ENCODE results near the gene RUNDC3A. TPM values are rescaled to one million over a fixed set of nuclear protein-coding genes. Genes with fewer than 3 reads are reported as not detected.
A peak's percentile ranks its signal among the peaks of the same experiment; 100 is the strongest.
"Not testable (repeated sequence)": the region's sequence is repeated elsewhere in the genome, so short reads cannot be mapped to it uniquely, and the experiment has no call there.

RUNDC3A gene
- total RNA-seq, 1 donor from 2014 or later: 79.1 TPM

DNA sequence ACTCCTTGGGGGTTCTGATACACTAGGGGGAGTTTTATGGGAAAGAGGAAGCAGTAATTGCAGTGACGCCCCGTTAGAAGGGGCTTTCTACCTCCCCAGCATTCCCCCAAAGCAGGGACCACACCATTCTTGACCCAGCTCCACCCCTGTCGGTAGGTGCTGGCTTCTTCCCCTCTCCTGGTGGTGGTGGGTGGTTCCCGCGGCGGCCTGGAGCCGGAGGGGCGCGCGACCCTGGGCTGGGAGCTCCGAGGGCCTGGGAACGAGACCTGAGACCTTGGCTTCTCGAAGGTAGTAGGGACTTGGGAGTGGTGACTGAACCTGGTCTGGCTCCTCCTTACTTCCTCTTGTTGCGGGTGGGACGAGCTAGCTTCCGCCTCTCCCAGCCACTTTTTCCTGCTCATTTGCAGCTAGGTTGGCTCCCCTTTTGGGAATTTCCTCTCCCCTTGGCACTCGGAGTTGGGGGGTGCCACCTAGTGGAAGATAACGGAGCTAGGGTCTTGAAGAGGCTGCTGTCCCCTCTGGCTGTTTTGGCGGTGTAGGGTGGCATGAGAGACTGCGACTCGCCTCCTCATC lies 37.1 kb downstream of the RUNDC3A start:
- DNase-seq: peak; percentile 62

DNA sequence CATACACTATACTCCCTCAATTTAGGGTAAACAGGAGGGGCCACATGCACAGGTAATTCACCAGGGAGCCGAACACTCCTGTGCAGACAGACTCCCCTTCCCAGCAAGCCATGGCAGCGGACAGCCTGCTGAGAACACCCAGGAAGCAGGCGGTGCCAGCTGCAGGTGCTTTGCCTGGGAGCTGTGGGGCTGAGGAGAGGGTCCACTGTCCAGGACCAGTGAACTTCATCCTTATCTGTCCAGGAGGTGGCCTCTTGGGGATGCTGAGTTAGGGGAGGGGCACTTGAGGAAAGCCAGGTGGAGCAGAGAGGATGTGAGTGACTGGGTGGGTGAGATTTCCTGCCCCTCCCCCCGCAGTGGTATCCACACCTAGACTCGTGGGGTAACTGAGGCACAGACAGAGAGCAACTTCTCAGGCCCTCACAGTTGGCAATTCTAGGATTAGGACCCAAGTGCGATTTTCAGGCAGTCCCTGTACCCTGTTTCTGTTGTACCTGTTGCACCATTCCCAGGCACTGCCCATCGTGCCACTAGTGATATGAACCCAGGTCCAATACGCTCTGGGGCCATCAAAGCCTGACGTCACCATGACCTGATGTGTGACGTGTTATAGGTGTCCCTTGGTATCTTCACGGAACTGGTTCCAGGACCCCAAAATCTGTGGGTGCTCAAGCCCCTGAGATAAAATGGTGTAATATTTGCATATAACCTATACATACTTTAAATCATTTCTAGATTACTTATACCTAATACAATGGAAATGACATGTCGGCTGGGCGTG lies 37.9 kb downstream of the RUNDC3A start:
- no peak for DNase-seq

DNA sequence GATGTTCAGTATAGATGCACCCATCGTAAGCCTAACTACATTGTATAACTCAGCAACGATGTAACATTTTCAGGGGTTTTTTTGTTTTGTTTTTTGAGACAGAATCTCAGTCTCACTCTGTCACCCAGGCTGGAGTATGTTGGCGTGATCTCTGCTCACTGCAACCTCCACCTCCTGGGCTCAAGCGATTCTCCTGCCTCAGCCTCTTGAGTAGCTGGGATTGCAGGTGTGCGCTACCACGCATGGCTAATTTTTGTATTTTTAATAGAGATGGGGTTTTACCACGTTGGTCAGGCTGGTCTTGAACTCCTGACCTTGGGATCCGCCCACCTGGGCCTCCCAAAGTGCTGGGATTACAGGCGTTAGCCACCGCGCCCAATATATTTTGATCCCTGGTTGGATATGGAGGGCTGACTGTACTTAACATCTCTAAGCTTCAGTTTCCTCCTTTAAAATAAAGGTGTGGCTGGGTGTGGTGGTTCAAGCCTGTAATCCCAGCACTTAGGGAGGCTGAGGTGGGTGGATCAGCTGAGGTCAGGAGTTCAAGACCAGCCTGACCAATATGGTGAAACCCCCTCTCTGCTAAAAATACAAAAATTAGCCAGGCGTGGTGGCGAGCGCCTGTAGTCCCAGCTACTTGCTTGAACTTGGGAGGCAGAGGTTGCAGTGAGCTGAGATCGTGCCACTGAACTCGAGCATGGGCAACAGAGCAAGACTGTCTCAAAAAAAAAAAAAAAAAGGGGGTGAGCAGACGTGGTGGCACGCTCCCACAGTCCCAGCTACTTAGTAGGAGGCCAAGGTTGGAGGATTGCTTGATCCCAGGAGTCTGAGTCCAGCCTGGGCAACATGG lies 39.0 kb downstream of the RUNDC3A start:
- not testable (repeated sequence) for DNase-seq

DNA sequence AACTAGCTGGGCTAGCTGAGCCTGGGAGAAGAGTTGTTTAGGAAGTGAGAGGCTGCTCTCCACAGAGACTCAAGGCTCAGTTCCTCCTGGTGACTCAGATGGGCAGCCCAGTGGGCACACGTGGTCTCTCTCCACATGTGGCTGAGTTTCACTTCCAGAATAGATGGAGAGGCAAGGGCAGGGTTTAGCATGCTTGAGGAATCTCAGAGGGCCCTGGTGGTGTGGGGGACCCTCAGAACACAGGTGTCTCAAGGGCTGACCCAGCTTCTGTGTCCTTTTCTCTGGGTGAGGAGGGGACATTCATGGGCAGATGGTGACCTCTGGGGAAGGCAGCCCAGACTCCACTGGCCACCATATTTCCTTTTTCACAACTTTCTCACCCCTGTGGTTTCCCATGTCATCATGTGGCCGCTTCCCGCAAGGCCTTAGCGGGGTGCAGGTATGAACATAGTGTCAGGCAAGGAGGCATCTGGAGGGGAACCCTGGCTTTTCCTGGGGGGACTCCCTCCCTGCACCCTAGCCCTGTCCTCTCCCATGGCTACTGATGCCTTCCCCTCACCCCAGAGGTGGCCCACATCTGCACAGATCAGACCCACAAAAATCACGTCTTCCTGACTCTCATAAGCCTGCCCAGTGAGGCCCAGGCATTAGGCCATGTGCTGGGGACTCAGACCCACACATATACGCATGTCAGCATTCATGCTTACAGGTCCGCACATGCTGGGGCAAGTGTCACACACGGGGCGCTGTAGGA lies 40.0 kb downstream of the RUNDC3A start:
- no peak for DNase-seq

DNA sequence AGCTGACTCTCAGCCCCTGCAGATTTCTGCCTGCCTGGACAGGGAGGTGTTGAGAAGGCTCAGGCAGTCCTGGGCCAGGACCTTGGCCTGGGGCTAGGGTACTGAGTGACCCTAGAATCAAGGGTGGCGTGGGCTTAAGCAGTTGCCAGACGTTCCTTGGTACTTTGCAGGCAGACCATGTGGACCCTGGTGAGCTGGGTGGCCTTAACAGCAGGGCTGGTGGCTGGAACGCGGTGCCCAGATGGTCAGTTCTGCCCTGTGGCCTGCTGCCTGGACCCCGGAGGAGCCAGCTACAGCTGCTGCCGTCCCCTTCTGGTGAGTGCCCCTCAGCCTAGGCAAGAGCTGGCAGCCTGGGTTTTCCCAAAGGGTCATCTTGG lies 40.6 kb downstream of the RUNDC3A start:
- DNase-seq: no peak

DNA sequence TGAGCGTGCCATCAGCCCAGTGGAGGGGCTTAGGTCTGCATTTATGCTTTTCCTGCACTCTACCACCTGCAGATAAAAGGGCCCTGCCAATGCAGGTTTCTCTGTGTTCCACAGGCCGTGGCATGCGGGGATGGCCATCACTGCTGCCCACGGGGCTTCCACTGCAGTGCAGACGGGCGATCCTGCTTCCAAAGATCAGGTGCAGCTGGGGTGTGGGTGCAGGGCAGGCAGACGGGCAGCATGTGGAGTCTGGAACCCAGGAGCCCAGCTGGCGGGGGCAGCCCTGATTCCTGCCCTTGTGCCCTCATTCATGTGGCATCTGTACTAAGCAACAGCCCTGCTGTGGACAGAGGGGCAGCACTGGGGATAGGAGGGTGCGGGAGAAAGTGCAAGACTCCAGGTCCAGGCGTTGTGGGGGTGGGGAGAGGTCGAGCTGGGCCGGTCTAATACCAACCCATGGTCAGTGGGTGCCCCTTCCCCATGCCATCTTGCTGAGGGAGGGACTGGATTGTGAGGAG lies 41.2 kb downstream of the RUNDC3A start:
- DNase-seq: no peak

DNA sequence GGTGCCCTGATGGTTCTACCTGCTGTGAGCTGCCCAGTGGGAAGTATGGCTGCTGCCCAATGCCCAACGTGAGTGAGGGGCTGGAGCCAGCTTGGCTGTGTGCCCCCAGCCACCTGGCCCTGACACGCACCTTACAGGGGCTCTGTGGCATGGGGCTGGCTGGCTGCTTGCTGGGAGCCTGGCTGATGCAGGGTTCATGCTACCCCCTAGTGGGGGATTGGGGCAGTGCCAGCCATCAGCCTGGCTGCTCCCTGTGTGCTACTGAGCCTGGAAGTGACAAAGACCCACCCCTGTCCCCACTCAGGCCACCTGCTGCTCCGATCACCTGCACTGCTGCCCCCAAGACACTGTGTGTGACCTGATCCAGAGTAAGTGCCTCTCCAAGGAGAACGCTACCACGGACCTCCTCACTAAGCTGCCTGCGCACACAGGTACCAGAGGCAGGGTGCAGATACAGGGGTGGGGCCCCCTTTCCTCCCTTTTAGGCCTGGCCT lies 42.4 kb downstream of the RUNDC3A start:
- DNase-seq: peak; percentile 47

DNA sequence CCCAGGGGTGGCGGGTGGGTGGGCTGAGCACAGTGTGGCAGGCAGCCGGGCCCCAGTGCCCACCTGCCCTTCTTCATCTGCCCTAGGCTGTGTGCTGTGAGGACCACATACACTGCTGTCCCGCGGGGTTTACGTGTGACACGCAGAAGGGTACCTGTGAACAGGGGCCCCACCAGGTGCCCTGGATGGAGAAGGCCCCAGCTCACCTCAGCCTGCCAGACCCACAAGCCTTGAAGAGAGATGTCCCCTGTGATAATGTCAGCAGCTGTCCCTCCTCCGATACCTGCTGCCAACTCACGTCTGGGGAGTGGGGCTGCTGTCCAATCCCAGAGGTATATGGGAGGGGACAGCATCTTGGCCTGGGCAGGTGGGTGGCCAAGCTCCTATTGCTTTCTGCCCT lies 43.1 kb downstream of the RUNDC3A start:
- no peak for DNase-seq

DNA sequence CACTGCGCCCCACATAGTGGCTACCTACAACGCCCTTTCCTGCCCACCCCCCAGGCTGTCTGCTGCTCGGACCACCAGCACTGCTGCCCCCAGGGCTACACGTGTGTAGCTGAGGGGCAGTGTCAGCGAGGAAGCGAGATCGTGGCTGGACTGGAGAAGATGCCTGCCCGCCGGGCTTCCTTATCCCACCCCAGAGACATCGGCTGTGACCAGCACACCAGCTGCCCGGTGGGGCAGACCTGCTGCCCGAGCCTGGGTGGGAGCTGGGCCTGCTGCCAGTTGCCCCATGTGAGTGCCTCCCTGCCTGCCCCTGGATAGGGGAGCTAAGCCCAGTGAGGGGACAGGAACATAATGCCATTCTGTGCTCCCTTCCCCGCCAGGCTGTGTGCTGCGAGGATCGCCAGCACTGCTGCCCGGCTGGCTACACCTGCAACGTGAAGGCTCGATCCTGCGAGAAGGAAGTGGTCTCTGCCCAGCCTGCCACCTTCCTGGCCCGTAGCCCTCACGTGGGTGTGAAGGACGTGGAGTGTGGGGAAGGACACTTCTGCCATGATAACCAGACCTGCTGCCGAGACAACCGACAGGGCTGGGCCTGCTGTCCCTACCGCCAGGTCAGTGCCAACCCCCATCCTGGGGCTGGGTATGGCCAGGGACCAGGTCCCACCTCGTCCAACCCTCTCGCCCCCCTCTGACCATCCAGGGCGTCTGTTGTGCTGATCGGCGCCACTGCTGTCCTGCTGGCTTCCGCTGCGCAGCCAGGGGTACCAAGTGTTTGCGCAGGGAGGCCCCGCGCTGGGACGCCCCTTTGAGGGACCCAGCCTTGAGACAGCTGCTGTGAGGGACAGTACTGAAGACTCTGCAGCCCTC lies 43.8 kb downstream of the RUNDC3A start:
- DNase-seq: no peak

DNA sequence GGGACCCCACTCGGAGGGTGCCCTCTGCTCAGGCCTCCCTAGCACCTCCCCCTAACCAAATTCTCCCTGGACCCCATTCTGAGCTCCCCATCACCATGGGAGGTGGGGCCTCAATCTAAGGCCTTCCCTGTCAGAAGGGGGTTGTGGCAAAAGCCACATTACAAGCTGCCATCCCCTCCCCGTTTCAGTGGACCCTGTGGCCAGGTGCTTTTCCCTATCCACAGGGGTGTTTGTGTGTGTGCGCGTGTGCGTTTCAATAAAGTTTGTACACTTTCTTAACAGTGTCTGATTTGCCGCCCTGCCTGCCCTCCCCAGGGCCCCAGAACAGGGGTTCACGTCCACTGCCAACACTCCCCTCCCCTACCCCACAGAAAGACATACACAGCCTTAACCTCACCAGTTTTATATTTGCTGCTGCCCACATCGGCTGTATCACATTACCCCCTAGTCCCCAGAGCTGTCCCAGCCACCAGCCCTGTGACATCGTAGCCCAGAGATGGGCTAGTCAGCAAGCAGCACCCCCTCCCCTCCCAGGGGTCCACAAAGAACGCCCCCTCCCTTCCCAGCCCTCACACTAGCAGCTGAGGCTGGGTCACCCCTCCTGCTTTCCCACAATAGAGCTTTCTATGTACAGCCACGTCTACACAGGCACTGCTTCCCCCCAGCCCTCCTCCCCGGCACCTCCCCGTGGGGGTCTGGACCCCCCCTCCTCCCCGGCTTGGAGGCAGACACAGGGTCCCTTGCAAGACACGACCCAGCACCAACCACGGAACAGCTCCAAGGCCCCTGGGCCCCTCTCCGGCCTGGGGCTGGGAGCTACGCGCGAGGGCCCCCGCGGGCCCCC lies 44.6 kb downstream of the RUNDC3A start:
- no peak for DNase-seq

DNA sequence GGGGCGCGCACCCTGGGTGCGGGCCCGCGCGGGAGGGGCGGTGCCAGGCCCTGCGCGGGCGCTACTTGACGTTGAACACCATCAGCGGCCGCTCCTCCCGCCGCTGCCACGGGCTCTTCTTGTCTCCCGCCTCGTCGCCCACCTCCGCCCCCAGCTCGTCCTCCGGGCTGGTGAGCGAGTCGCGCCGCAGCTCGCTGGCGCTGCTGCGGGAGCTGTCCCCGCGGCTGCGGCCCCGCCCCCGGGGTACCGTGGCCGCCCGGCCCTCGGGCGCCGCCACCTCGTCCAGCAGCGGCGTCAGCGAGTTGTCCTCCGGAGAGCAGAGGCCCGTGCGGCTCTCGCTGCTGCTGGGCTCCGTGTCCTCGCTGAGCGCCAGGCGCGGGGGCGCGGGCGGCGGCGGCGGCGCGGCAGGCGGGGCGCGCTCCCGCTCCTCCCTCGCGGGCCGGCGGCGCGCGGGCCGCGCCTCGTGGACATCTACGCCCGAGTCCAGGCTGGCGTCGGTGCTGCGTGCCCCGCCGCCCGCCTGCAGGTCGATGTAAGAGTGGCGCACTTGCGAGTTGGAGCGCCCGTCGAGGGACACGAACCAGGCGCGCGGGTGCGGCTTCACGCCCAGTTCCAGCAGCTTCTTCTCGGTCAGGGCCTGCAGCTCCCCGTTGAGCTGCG lies 45.4 kb downstream of the RUNDC3A start:
- DNase-seq: no peak

DNA sequence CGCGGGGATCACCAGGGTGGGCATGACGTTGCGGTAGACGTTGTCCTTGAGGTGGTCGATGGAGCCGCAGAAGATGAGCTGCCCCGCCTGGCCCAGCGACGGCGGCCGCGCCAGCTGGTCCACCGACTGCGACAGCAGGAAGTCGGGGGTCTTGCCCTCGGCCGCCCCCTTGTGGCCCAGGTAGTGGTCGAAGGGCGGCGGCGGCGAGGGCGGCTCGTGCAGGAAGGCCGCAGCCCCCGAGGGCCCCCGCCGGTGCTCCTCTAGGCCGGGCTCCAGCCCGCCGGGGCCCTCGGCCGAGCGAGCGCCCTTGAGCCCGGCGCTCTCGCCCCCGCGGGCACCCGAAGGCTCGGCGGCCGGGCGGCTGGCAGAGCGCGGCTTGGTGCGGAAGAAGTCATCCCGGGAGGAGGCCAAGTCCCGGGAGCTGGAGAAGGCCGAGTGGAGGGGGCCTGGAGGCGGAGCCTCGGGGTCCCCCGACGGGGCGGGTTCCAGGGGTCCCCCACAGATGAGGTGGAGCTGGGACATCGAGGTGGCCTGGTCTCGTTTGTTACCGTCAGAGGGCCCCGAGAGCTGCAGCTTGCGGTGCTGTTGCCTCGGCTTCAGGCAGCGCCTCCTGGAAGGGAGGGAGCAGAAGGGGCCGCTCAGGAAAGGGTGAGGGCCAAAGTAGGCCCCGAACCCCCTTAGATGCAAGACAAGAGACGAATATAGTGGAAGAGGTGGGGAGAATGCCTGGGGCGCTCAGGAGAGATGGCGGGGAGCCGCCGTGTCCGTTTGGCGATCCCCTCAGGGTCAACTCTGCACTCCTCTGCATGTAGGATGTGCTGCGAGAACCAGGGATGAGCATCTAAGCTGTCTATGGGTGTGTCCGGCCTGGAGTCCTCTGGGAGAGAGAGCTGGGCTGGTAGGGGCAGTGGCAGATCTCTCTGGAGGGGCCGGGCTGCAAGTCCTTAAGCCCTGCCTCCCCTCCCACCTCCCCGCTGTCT lies 46.5 kb downstream of the RUNDC3A start:
- DNase-seq: no peak

DNA sequence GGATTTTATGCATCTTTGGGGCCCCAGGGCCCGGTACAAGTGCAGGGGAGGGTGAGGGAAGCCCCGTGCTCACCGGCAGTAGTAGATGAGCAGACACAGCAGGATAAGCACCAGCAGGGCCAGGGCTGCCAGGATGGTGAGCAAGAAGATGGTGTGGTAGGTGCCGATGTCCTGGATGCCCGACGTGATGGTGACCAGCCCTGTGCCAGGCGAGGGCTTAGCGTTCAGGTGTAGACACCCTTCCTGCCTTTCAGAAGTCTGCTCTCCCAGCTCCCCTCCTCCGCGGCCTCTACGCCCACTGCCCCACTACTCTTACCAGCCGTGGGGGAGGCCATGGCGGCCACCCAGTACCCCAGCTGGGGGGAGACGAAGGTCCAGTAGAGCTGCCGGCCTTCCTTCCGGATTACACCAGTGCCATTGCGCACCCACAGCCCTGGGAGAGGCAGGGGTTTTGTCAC lies 47.3 kb downstream of the RUNDC3A start:
- DNase-seq: no peak

DNA sequence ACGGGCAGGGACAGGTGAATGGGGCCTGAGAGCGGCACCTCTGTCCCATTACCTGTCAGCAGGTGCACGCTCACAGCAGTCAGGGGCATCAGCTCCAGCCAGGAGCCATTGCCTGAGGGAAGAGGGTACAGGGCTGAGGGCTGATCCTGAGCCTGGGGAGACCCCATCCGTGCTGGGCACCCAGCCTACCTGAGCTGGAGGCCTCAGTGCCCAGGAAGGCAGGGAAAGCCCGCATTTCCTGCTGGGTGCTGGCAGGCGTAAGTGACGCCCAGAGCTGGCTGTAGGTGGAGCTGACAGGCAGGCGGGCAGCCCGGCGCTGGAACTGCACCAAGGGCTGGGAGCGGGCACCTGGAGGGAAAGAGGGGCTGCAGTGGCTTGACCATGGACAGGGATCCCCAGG lies 47.8 kb downstream of the RUNDC3A start:
- DNase-seq: no peak

DNA sequence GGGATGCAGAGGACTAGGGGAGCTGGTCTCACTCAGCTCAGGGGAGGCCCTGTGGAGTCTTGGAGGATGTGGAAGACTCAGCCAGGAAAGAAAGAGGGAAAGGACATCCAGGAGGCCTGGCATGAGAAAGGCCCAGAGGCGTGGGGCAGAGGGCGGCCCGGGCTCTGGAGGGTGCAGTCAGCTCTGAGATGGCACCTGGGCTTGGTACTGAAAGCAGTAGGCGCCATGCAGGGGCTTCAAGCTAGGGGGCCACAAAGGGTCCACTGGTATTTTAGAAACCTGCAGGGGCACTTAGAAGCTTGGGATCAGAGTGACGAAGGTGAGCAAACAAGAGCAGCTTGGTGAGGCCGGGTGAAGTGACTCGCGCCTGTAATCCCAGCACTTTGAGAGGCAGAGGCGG lies 49.7 kb downstream of the RUNDC3A start:
- no peak for DNase-seq

DNA sequence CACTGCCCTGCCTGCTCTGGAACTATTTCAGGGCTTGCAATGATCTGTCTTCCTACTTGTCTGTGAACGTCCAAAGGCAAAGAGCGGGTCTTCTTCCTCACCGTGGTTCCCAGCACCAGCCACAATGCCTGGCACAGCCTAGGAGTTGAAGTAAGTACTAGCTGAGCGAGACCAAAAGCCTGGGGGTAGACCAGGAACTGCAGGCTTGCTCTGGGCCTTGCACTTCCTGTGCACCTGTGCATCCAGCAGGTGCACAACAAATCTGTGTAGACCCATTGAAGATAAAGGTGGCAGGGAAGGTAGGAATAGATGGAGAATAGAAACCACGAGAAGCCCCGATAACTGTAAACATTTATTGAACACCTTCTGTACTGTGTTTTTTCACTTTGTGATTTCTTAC lies 50.6 kb downstream of the RUNDC3A start:
- no peak for DNase-seq

DNA sequence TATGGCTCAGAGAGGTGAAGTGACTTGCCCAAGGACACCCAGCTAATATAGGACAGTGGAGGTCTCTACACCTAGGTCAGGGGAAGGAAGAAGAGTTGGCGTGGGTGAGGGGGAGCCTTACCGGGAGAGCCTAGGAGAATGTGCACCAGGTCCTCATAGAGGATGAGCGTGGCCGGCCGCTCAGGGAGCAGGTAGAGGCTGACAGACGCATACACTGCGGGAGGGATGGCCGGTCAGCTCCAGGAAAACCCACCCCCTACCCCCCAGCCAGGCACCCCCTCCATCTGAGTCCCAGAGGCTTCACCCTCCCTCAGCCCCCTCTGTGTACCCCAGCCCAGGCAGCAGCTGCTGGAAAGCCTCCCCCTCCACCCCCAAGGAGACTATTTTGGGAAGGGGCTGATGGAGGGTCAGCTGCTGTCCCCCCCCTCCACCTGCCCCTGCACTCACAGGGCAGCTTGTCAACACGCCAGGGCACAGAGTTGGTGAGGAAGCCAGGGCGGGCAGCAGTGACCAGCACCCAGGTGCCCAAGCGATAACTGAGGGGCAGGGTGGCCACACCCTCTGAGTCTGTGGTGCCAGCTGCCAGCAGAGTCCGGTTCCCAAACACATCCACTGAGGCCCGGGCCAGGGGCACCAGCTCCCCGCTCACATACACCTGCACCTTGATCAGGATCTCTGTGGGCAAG lies 51.2 kb downstream of the RUNDC3A start:
- DNase-seq: no peak

DNA sequence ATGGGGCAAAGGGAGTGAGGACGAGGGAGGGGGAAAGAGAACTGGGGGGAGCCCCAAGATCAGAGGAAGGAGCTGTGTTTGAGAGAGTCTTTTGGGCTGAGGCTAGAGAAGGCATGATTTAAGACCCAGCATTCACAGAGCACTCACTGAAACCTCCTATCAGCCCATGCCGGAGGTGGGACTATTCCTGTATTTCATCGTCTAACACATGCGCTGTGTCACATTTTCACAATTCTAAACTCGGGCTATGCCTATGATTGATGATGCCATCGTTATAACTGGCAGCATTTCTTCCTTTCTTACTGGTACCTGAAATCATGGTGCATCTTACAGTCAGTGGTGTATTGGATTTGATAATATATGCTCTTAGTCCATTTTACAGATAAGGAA lies 51.7 kb downstream of the RUNDC3A start:
- DNase-seq: no peak
